GM12864 (cell line): ENCODE results near the gene MAD1L1.
A peak's percentile ranks its signal among the peaks of the same experiment; 100 is the strongest.

Experiments
- DNase-seq: peaks from one replicate; pipeline ENCODE4 v3.0.0-alpha.2; 2011; ENCODE audit warnings: low read depth
- H3K4me3 ChIP-seq: 2 replicates; pipeline ENCODE4 v1.5.1; 2011; ENCODE audit warnings: mild to moderate bottlenecking, low read depth, low read length, control low read depth
- TF ChIP-seq, protein P1 (sequence below): IDR thresholded peaks from 2 replicates; pipeline ENCODE4 v1.5.1; 2011; ENCODE audit warnings: low read depth, mild to moderate bottlenecking, moderate library complexity, low read length, control low read depth, inconsistent platforms; ENCODE audit errors: missing control alignments

The MAD1L1 gene

DNA sequence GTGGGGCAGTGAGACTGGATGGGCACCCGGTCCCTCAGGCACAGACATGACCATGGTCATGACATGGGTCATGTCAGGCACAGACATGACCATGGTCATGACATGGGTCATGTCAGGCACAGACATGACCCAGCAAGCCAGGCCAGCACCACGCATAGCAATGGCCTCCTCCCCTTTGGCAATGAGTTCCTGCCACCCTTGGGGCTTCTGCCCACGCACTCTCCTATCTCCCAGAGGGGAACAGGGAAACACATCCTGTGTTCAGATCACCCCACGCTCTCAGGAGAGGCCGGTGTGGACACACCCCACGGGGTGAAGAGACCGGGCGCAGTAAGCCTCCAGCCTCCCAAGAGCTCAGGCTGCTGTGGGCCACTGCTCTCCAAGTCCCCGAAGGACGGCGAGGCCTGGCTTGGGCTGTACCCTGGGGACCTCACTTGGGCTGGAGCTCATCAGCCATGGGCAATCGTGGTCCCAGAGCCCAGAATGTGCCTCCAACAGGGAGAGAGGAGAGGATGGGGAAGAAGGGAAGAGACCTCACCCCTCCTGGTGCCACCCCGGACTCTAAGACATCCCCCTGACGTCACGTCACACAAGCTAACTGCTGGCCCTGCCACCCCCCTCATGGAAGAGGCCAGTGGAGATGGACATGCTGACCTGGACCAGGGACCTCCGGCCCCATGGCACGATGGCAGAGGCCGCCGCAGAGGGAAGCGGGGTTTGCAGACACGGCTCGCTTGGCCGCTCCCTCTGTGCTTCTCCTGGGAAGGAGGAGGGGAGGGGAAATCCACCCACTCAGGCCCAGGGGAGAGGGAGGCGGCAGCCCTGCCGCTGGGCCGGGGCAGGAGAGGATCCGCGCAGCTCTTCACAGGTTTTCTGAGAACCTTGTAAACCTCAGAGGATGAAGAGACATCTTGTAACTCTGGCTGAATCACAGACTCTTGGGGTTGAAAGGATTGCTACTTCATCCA lies 293.0 kb downstream of the MAD1L1 start:
- TF ChIP-seq, protein P1, sequence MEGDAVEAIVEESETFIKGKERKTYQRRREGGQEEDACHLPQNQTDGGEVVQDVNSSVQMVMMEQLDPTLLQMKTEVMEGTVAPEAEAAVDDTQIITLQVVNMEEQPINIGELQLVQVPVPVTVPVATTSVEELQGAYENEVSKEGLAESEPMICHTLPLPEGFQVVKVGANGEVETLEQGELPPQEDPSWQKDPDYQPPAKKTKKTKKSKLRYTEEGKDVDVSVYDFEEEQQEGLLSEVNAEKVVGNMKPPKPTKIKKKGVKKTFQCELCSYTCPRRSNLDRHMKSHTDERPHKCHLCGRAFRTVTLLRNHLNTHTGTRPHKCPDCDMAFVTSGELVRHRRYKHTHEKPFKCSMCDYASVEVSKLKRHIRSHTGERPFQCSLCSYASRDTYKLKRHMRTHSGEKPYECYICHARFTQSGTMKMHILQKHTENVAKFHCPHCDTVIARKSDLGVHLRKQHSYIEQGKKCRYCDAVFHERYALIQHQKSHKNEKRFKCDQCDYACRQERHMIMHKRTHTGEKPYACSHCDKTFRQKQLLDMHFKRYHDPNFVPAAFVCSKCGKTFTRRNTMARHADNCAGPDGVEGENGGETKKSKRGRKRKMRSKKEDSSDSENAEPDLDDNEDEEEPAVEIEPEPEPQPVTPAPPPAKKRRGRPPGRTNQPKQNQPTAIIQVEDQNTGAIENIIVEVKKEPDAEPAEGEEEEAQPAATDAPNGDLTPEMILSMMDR, result no peak
- no peak for DNase-seq
- peak overlapping the region; percentile 40 for H3K4me3 ChIP-seq

DNA sequence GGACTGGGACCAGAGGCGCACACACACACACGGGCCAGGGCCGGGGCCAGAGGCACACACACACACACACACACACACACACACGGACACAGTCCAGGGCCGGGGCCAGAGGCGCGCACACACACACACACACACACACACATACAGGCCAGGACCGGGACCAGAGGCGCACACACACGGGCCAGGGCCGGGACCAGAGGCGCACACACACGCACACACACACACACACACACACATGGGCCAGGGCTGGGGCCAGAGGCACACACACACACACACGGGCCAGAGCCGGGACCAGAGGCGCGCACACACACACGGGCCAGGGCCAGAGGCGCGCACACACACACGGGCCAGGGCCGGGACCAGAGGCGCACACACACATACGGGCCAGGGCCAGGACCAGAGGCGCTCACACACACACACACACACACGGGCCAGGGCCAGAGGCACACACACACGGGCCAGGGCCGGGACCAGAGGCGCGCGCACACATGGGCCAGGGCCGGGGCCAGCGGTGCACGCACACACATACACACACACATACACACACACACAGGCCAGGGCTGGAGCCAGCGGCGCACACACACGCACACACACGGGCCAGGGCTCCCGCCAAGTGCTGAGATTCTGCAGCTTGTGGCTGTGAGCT lies 293.8 kb downstream of the MAD1L1 start:
- TF ChIP-seq, protein P1, result no peak
- no peak for DNase-seq

DNA sequence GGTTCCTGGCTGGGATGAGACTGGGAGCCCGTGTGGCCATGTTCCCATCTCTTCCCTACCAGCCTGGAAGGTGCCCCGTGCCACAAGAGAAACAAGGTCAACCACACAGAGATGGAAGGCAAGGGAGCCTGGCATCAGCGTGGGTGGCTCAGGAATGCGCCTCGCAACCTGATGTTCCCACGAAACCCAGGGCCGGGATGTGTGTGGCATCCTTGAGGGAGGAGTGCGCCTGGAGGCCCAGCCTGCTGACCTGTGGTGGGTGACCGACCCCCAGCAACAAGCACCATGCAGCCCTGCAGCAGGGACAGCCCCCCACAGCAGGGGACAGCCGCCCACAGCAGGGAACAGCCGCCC lies 295.5 kb downstream of the MAD1L1 start:
- TF ChIP-seq, protein P1, result no peak
- H3K4me3 ChIP-seq, result no peak overlapping the region
- no peak for DNase-seq

More for the DNA sequence above, 293.8 kb downstream of the MAD1L1 start:
- H3K4me3 ChIP-seq, result peak overlapping the region; percentile 13; the same call in 1 of the 2 replicates

DNA sequence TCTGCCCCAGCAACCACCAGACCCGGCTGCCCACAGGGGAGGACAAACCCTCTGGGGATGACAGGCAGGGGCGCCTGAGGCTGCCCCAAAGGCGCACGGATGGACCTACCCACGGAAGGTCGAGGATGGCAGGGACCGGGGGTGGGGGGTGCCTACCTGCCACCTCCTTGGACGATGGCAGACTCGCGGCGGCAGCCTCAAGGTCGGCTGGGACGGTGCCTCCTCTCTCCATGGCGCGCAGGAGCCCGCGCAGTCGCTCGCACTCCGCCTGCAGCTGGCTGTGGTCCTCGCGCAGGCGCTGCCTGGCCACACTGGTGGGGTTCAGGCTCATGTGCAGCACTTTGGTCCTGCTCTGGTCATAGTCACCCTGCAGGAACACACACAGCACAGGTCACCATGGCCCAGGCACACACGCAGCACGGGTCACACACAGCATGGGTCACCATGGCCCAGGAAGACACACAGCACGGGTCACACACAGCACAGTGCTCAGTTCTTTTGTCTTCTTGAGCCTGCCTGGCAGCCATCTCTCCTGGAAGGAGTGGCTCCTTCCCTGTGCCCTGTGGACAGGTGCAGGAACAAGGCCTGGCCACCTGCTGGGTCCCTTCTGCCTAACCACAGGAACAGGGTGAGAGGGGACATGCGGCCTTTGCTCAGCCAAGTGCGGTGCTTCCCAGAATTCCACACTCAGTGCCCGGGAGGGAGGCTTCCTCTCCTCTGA lies 296.1 kb downstream of the MAD1L1 start:
- DNase-seq, result no peak
- no peak overlapping the region for H3K4me3 ChIP-seq
- TF ChIP-seq, protein P1, result no peak

DNA sequence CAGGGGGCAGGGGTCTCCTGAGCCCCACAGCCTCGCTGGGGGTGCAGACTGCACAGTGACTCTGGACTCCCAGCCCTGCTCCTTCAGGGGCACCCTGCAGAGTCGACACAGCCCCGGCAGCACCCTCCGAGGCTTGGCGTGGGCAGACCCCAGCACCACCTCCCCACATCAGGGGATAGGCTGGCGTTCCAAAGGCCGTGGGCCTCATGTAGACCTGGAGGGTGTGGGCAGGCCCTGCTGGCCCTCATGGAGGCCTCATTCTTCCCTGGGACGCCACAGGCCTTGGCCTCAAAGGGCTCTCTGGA lies 296.8 kb downstream of the MAD1L1 start:
- no peak overlapping the region for H3K4me3 ChIP-seq
- TF ChIP-seq, protein P1, result no peak
- DNase-seq, result no peak

DNA sequence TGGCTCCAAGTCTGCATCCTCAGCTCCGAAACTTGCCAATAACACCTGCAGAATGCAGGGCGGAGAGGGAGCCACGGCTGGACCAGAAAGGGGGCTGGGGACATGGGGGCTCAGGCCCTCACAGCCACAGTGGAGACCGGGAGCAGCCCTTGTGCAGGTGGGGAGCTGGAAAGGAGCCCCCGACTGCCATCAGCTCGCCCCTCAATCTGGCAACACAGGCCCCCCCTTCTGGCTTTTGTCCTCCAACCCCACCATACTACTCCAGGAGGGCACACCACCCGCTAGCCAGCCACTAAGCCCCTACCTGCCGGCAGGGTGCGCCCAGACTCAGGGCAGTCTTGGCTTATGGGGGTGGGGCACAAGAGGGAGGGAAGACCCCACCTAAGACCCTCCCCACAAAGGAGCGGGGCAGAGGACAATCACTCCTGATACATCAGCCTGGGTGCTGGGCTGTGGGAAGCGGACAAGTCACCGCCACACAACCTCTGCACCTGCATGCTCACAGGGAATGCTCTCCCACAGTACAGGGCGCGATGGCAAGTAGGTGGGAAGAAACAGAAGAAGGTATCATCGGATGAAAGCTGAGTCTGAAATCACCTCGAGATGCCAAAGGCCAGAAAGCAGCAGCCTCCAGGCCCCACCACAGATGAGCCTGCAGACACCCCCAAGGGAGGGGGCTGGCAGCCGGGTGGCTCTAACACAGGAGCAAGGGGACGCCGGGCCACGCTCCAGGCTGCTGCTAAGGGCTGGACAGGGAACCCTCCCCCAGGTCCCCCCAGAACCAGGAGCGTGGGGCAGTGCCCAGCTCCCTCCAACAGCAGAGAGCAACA lies 297.4 kb downstream of the MAD1L1 start:
- H3K4me3 ChIP-seq, result no peak overlapping the region
- TF ChIP-seq, protein P1, result no peak
- DNase-seq, result no peak
